Measurements from ENCODE around the gene MMD.
"Not testable (repeated sequence)": the region's sequence is repeated elsewhere in the genome, so short reads cannot be mapped to it uniquely, and the experiment has no call there.

The MMD gene

DNA sequence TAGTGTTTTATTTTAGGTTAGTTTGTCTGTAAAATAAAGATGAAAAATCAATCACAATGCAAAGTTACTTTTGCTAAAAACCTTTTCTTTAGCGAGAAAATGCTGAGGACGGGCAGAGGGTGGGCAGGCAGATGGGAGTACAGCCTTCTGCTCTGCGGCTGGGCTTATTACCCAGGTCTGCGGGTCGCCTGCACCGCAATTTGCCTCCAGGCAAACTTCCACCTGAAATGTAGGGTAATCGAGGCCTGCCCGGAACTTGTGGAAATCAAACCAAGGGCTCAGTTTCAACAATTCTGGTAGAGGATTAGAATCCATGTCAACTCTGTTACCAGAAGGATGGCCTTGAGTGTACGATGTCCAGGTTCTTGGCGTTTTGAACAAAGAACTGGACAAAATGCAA lies 22.3 kb upstream of the MMD start:
- no peak for DNase-seq (ENCODE audit: low read depth)

DNA sequence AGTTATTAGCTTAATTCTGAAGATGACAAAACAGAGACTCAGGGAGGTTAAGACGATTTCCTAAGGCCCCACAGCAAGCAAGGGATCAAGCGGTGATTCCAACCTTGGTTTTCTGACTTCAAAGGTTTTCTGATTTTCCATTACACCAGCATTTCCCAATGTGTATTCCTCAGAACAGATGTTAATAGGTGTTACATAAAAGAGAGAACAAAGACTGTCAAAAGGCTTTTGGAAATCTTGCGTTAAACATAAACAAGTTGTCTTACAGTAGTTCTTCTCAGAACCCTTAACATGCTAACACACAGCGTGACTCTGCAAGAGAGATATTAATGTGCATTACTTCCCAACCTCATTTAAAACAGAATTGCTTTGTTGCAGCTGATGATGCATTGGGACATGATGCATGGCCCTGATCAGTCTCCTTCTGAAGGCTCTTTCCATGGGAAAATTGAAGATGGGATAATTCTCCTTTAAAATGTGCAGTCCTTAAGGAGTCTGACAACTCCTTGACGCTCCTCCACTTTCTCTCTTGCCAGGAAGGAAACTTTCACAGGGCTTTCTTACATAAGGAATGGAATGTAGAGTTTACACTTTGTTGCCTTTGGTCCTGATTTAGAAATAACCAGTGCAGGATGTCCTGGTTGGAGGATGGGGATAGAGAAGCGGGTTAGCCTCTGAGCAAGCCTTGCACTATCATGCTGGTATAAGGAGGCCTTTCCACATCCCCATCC lies 21.5 kb upstream of the MMD start:
- peak; percentile 52 for DNase-seq (ENCODE audit: low read depth)

DNA sequence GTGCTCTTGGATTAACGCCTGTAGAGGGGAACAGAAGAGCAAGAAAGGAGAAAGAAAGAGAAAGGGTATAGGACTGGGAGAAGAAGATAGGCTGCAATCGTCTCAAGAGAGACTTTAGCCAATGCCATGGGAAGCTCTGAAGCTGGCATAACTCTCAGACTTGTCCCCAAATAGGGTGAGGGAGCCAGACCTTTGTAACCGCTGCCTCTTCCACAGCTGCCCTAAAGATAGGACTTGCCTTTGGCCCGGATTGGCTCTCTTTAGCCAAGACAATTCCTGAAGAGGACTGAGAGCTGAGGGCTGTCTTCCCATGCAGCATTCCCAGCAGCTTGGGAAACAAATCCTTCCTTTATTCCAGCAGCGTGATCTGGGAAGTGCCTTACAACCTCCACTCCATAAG lies 20.8 kb upstream of the MMD start:
- no peak for DNase-seq (ENCODE audit: low read depth)

DNA sequence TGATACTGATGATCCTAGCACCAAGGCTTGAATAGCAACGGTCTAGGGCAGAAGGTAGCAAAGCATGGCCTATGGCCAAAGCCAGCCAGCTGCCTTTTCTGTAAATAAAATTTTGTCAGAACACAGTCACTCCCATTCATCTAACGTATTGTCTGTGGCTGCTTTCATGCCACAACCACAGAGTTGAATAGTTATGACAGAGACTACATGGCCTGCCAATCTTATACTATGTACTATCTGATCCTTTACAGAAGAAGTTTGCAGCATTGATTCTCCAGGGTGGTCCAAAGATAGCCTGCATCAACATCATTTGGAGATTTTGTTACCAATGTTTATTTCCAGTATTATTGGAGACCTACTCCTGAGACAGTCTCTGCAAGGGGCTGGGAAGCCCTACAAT lies 19.9 kb upstream of the MMD start:
- DNase-seq (ENCODE audit: low read depth) = no peak

DNA sequence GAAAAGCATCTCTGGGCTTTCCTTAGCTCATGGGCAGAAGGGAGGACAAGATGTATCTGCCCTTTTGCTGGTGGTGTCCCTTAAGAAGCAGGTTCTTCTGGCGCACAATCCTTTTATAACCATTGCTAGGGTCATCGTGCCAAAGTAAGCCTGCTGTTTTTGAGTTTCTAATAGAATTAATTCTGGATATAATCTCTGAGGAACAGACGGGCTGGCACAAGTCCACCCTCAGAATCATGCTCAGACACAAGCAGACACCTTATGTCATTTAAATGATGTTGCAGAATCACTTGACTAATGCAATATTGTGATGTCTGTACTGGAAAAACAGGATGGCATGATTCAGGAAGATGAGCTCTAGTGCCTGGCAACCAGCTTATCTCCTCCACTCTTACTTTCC lies 18.8 kb upstream of the MMD start:
- no peak for DNase-seq (ENCODE audit: low read depth)

DNA sequence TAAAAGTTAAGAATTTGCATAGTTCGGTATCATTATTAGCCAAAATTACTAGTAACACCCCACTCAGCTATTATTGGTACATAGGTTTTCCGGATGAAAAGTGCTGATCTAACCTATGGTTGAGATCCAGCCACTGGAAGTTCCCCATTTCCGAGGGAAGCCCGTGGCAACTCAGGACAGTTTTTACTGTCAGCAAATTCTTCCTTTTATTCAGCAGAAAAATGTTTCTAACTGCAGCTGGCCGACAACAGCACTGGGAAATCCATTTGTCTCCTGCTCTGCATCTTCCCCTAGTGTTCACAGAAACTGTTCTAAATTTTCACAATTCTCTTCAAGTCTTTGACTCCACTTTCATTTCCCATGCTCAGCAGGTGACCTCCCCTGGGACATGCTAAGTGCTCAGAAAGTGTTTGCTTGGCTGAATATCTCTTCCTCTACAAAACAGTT lies 15.5 kb upstream of the MMD start:
- DNase-seq (ENCODE audit: low read depth) = no peak

DNA sequence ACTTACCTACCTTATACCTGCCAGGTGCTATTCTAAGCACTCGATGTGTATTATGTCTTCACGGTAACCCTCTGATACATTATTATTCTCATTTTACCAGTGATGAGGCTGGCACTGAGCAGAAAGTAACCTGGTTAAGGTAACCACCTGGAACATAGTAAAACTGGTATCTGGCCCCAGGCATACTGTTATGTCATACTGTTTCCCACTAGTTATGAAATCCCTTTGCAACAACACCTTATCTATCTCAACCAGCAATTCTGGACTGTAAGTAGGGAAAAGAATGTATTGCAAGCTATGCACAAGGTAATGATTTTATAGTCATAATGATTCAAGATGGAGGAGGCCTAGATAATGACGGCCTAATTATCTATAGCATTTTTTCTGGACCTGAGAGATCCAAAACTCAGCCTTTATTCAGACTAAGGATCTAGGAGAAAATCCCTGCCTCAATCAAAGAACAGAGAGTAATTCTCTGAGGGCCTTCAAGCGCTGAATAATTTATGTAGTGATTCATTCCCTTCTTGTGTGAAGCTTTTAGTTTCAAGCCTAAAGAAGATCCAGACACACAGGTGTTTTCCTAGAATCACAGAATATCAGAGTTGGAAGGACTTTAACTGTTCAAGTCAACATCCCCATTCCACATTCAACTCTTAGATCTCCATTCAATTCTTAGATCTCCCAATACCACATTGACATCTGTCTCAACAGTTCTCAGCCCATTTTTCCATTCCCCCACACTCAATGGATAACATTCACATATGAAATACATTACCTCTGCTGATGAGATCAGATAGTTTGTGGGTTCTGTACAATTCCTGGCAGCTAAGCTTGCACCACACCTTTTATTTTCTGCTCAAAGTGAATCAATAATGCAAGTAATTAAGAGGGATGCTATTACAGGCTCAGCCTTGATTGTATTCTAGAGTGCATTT lies 14.9 kb upstream of the MMD start:
- no peak for DNase-seq (ENCODE audit: low read depth)

DNA sequence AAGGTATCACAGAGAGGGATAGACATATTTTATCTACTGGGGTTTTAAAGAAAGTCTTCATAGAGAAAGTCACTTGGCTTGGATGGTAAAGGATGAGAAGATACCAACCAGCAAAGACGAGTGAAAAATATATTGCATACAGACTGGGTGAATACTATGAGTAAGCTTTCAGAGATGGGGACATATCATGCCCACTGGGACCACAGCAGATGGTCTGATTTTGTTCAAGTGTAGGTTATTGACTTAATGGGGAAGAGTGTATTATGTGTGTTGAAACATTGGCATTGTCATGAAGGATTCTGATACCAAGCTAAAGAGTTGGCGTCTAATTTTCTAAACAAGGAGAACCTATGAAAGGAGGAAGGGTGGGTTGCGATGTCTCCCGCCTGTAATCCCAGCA lies 13.8 kb upstream of the MMD start:
- DNase-seq (ENCODE audit: low read depth) = no peak

DNA sequence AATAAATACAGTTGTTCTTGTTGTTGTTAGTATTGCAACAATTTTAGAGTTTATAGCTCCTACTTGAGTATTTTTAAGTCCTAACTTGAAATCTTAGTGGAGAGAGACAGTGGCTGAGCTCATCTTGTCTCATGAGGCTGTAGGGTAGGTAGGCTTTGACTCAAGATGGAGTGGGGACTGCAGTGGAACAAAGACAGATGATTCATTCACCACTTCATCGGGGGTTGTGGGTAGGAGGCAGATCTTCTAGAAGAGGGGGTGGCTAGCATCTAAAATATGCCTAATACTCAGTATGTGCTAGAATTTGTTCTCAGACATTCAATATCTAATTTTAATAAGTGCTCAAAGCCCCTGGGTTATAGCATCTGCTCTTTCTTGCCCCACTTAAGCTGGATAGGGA lies 13.1 kb upstream of the MMD start:
- no peak for DNase-seq (ENCODE audit: low read depth)

DNA sequence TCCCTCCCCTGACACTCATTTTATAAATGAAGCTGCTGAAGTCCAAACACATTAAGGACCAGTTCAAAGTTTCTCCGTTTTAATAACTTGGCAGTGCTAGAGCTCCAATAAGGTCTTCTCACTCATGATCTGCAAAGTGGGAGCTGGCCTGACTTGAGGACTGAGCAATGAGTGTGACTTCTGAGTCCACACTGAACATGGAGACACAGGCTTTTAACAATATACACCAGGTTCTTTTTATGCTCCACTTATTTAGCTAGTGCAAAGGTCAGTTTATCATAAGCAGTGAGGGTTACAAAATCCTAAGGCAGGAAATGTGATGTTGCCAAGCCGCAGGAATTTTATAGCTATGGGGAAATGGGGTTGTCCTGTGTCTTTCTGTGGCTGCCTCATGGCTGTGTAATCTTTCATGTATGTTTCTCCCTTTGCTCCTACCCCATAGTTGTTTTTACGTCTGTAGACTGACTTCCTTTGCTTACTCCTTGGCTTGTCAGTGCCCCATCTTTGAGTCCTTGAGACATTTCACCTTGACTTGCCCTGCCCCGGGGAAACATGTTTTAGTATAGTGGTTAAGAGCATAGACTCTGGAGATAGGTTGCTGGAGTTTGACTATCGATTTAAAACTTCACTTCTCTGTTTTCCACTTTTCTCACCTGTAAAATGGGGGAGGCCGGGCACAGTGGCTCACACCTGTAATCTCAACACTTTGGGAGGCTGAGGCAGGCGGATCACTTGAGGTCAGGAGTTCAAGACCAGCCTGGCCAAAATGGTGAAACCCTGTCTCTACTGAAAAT lies 12.2 kb upstream of the MMD start:
- DNase-seq (ENCODE audit: low read depth) = peak; percentile 97

DNA sequence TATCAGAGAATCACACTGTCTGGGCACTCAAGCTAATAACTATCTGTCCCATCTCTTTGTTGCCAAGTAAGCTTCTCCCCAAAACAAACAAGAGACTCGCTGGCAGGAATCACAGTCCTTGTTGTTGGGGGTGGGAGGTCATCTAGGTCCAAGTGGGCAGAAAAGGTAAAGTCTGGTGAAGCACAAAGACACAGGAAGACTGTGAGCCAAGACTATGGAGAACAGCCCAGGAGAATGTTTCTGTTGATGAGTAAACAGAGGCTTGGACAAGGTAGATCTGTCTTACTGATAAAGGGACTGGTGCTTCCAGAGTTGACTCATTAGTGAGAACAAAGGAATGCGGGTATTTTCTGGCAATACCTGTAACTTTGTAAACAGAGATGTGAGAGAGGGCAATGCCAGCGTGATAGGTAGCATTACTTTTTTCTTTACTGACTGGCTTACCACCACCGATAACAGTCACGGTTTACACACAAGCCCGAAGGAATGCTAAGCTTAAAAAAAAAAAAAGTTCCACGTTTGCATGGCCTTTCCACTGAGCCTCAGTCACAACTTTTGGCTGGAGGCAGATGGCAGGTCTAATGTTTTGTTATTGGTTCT lies 11.5 kb upstream of the MMD start:
- DNase-seq (ENCODE audit: low read depth) = peak; percentile 64

DNA sequence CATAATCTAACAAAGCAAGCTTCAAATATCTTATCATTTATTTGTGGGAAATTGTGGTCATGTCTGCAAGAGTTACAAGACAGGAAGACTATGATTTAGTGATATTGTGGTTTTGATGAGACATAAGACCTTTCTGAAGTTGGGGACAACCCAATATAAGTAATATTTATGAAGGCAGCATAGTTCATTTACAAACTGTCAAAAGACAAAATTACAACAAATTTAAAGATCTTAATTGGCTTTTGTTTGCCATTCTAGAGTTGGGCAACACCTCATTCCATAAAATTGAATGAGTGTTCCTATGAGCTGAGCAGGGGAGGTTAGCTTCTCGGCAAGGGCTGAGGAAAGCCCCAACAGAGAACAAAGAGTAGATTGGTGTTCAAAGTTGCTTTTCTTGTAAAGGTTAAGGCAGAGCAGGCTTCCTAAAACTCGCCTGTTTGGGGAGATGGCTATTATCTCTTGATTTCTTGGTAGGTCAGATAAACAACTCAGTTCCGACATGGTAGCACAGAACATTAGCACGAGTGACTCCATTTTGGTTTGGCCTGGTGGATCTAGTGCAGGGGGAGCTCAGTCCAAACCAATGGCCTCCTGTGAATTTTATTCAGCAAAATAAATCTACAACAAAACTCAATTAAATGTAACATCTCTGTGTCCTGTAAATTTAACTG lies 10.9 kb upstream of the MMD start:
- peak; percentile 32 for DNase-seq (ENCODE audit: low read depth)

DNA sequence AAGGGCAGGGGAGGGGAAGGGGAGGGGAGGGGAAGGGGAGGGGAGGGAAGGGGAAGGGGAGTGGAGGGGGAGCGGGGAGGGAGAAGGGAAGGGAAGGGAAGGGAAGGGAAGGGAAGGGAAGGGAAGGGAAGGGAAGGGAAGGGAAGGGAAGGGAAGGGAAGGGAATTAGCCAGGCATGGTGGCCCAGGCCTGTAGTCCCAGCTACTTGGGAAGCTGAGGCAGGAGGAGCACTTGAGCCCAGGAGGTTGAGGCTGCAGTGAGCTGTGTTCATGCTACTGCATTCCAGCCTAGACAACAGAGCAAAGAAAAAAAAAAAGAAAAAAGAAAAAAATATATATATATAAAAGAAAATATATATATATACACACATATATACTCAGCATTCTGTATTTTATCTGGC lies 10.3 kb upstream of the MMD start:
- not testable (repeated sequence) for DNase-seq (ENCODE audit: low read depth)

DNA sequence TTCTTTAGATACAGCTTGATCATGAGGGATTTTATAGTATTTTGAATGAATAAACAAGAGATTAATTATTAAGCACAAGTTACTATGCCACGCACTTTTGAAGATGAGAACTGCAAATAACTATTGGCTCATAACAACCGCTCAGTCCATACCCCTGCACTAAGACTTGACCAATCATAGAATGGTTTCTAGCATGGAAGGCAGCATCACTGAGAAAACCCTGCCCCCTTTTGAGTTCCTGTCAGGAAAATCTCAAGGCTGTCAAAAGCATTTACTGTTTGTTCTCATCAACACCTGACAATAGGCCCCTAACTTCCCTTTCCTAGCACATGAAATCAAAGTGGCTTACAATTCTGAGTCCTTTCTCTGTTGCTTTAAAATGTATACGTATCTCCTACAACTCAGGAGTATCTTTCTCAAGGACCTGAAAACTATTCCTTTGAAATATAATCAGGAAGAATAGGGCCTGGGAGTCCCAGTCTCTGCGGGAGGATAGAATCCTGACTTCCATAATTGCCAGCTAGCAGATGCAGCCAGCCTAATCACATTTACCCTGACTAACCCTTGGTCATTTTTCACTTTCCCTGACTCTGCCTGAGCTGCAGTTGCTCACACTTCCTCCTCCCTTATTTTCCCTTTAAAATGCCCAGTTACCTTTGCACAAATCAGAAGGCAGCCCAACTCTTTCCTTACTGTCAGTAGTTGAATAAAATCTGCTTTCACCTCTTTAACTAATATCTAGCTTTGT lies 9.1 kb upstream of the MMD start:
- no peak for DNase-seq (ENCODE audit: low read depth)

DNA sequence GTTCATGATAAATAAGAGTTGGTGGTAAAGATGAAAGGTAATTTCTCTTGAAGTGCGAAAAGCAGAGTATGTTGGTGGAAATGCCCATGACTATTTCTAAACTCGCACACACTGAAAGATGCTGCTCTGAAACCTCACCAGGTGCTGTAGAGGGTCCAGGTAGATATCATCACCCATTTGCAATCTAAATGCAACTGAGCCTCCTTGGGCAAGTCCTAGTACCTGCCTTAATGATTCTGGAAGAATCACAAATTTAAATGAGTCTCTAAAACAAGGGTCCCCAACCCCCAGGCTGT lies 5.9 kb upstream of the MMD start:
- DNase-seq (ENCODE audit: low read depth) = no peak

DNA sequence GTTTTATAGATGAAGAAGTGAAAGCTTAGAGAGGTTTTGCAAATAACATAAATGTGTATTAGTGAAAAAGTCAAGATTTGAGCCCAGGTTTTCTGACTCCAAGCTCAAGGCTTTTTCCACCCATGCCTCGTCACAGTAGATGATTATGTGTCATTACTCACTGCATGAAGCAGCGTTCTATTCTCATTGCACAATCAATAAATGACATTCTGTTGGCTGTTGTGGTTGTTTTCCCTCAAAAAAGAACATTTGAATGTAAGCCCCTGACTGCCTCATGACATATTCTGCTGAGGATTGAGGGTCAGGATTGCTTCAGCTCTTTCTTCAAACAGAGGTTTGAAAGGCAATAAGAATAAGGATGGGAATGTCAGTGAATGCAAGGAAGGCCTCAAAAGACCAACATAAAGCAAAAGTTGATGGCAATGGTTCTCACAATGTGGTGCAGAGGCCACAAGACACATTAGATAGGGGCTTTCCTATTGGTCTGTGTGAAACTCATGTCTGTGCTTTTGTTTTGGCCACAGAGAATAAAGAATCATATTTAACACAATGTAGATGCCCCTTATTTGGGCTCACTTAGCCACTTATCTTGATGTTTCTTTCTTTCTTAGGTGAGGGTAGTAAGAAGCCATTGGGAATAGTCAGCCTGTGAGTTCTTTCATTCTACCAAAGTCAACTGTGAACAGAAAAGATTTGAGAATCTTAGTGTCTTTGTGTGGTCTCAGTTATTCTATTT lies 5.4 kb upstream of the MMD start:
- DNase-seq (ENCODE audit: low read depth) = peak; percentile 27

DNA sequence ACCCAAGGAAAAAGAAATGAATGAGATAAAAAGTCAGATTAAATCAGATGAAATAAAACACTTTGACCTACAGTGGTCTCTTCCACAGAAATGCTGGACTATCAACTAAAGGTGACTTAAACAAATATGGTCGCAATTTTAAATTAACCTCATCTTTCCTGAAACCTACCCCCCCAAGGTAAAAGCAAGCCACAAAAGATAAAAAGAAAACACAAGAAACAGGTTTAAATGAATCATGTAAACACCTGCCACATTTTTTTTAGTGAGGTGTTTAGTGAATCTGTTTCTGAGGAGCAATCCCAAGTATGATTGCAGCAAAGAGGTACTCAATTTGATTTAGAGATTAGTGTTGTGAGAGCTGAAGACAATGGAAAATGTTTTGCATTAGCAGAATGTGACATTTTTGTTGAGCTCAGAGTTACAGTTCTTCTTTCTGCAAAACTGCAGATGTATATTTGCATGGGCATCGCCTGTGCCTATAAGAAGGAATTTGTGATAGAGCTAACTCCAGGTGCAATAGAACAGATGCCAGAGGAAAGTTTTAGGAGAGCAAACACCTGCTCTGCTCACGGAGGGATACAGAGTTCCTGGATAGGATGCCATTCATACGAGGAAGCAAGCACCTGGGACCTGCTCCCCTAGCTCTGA lies 3.4 kb upstream of the MMD start:
- no peak for DNase-seq (ENCODE audit: low read depth)

DNA sequence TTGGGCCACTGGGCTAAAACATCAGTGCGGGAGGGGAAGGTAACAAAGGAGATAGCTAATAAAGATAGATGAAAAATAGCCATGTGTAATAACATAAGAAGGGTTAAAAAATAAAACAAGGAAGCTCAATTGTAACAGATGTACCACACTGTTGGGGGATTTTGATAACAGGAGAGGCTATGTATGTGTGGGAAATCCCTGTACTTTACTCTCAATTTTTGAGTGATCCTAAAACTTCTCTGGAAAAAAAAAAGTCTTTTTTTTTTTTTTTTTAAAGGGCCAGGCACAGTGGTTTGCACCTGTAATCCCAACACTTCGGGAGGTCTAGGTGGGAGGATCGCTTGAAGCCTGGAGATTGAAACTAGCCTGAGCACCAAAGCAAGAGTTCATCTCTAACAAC lies 1.9 kb upstream of the MMD start:
- no peak for DNase-seq (ENCODE audit: low read depth)

DNA sequence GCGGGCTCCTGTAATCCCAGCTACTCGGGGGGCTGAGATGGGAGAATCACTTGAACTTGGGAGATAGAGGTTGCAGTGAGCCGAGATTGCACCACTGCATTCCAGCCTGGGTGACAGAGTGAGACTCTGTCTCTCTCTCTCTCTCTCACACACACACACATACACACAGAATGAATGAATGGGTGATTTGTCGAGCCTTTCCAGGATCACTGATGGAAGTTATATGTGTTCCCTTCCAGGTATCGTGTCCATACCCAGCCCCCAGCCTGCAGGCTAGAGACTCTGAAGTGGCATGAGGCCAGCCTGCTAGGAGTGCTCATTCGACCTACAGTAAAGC lies 1.2 kb upstream of the MMD start:
- DNase-seq (ENCODE audit: low read depth) = not testable (repeated sequence)

DNA sequence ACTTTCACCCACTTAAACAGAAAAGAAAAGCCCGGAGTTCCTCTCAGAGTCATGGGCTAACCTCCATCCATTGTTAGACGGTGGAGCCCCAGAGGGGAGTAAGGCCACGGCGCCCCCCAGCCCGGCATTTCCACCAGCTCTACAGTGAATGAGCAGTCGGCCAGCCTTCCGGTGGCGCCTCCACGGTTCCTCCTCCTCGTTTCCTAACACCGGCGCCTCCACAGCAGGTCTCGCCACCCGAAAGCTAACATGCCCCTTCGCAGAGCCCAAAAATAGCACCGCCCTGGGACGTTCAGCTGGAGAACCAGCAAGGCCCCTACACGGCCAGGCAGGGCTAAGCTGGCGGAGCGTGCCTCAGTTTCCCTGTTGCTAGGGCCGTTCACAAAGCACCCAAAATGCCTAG lies 858 bp downstream of the MMD start:
- DNase-seq (ENCODE audit: low read depth) = peak; percentile 34

All from EH (cell line).